ENCODE results near the gene MAGEF1.

MAGEF1 gene

DNA sequence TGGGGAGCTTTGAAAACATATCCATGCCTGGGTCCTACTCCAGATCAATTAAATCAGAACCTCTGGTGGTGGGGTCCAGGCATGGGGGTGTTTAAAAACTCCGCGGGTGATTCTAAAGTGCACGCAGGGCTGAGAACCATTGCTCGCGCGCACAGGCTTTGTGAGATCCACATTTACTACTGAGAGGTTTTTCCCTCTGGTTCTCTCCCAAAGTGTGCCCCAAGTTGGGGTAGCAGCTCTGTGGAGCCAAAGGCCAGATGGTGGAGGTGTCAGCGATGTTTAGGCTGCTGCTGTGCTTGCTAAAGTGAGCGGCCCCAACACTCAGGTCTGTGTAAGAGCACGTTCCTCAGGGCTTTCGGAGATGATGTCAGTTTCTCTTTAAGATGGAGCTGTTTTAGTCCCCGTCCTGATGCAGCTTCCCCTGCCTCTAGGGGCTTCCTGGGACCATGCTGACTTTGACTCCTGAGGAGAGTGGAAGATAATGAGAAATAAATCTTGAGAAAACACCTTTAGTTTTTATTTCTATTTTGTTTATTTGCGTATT lies 13.4 kb upstream of the MAGEF1 start:
- DNase-seq (ENCODE audit: low read depth) = no peak

DNA sequence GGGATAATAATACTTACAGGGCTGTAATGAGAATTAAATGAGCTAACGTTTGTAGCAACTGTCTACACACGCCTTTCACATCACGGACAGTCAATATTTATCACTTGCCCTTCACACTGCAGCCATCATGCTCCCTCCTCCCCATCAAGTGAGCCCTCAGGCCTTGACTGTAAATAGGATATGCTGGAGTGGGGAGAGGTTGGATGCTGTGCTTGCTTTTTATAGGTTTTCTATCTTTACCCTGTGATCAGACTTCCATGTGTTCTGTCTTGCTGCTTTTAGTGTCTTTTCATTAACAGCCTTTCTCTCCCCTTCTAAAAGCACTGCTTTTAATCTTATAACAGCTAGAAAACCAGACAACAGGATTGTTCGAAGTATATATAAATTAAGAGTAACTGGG lies 12.8 kb upstream of the MAGEF1 start:
- DNase-seq (ENCODE audit: low read depth) = no peak

DNA sequence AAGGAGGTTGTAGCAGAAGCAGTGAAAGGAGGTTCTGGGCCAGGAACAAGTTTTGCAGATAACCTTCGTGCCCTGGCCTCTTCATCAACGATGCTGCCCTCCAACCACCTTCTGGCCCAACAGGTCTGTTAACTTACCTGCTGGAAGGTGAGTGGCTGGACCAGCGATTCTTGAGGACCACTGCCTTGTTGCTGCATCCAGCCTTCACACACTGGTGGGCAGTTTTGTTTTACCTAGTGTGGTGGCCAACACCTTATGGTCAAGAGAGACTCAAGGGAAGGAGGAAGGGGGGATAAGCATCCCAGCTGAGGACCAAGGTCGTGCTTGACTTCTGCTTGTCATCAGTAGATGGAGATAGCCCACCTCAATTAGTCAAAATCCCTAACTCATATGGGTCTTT lies 7.8 kb upstream of the MAGEF1 start:
- DNase-seq (ENCODE audit: low read depth) = no peak

DNA sequence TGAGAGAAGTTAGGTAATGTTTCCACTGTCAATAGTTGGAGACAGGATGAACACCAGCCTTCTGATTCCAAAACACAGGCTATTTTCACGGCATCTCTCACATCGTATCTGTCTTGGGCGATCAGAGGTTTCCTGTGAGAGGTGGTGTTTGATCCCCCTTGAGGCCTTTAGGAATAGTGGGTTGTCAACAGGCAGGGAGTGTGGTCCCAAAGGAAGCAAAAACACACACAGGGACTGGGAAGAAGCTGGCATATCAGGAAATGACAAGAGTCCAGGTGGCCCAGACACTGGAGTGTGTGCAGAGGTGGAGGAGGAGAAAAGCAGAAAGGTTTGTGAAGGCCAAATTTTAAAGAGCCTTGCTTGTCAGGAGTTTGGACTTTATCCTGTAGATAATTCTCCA lies 6.6 kb upstream of the MAGEF1 start:
- no peak for DNase-seq (ENCODE audit: low read depth)

DNA sequence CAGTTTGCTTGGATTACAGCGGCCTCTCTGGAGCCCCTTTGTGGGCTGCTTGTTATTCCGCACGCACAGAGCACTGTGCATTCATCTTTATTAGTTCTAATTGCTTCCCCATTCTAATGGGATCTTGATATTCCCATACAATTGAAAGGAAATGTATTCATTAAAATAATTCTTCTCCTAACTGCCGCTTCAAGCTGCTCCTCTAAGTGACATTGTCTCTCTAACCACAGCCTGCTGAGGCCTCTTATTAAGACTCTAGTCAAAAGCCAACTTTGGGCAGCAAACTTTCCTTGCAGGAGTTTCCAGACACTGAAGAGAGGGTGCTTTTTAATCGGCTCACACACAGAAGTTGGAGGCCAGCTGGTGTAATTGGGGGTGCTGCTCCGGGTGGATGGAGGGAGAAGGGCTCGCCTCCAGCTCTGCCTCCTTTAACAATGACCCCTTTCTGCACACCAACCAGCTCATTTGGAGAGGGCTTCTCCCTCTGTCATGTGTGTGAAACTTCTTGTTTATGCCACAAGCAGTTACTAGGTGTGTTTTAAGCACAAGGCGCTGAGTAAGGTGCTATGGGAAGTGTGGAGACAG lies 5.6 kb upstream of the MAGEF1 start:
- DNase-seq (ENCODE audit: low read depth) = no peak

DNA sequence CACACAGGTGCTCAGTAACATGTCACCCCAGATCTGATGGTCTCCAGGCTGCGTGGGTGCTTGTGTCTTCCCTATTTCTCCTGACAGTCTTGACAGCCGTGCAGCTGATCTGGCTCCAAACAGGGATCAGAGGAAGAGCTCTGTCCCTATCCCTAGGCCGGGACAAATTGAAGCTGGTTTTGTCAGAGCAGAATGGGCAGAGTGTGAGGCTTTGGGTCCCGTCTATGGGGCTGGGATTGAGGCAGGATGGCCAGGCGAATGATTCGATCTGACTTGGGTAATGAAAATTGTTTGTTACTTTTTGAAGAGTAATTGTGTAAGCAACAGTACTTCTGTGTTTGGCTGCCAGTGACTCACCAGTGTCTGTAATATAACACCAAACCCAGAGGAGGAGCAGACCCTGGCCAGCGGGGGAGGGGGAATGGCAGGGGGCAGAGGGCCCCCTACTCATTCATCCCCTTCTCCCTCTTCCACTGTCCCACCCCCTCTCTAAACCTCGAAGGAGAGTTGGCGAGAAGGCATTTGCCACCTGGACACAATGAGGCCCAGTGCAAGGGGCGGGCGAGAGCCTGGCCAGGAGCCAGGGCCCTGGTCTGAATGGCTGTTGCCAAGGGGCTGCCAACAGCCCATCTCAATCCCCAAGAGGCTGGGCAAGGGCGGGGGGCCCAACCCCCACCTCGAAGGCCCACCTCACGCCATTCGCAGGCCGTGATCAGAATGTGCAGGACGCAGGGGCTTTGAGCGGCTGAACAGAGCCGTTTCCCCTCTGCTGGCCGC lies 4.9 kb upstream of the MAGEF1 start:
- no peak for DNase-seq (ENCODE audit: low read depth)

DNA sequence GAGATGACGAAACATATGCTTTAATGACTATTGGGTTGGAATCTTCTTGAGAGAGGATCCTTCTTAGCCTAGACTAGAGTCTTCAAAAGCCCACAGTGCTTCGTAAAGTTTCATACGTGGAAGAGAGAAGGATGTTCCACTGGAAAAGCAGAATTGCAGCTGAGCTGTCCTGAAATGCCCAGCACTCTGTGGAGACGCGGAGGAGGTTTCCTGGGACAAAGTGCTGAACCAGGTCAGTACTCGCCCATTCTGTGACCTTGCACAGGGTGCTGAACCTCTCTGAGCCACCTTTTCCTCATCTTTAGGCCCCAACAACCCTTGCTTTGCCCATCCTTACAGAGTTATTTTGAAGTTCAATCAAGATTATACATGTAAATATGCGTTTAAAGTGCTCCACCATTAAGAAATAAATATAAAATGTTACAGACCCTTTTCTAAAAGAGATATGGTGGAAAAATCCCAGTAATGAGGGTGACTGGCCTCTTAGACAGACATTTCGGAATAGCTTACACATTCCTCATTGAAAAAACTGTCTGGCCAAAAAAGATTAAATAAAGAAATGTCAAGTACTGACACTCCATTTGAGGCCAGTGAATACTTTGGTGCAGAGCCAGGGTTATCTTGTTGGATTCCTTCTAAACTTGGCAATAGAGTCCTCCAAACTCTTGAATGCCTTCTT lies 4.2 kb upstream of the MAGEF1 start:
- DNase-seq (ENCODE audit: low read depth) = no peak

DNA sequence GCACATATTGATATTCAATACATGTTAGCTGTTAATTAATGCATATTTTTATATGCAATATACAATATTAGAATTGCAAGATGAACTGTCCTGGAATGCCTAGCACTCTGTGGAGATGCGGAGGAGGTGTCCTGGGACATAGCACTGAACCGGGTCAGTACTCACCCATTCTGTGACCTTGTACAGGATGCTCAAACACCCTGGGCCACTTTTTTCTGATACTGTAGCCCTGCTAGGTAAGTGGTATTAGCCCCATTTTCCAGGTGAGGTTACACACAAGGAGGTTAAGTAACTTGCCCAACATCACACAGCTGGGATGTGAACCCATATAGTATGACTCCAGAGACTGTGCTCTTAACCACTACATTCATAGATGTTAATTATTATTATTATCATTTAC lies 1.7 kb upstream of the MAGEF1 start:
- DNase-seq (ENCODE audit: low read depth) = no peak

DNA sequence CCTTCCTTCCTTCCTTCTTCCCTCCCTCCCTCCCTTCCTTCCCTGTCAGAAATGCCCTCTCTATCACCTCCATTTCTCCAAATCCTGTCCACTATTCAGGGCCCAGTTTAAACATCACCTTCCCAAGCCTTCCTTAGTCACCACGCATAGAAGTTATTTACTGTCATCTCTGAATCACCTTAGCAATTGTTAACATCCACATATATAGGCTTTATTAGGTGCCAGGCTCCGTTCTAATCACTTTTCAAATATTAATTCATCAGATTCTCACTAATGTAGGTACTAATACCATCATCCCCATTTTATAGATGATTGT lies 1.1 kb upstream of the MAGEF1 start:
- DNase-seq (ENCODE audit: low read depth) = no peak

DNA sequence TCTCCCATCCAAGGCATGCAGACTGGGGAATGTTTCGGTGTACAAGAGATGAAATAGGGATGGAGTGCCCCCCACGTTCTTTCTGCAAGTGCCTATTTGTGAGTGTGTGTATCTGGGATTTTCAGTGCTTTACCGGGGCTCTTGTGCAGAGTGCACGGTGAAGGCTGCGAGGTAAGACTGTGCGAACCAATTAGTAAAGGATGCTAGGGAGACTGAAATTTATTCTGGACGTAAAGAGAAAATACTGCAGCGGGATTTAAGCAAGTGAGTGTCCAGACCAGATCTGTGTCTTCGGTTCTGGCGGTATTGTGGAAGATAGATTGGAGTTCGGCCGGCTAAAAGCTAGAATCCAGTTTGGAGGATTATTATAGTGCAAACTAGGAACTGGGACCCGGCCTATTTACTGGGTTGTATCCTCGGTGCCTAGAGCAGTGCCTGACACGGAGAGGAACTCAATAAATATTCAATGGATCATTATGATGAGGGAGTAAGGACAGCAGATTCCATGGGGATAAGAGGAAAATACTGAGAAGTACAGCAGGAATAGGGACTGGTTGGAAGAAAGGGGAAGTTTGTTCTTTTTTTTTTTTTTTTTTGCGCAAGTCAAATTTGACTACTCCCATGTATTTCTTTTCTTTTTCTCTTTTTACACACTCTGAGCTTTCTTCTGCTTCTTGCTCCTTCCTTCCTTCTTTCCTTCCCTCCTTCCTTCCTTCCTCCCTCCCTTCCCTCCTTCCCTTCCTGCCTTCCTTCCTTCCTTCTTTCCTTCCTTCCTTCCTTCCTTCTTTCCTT lies 580 bp upstream of the MAGEF1 start:
- DNase-seq (ENCODE audit: low read depth) = no peak

DNA sequence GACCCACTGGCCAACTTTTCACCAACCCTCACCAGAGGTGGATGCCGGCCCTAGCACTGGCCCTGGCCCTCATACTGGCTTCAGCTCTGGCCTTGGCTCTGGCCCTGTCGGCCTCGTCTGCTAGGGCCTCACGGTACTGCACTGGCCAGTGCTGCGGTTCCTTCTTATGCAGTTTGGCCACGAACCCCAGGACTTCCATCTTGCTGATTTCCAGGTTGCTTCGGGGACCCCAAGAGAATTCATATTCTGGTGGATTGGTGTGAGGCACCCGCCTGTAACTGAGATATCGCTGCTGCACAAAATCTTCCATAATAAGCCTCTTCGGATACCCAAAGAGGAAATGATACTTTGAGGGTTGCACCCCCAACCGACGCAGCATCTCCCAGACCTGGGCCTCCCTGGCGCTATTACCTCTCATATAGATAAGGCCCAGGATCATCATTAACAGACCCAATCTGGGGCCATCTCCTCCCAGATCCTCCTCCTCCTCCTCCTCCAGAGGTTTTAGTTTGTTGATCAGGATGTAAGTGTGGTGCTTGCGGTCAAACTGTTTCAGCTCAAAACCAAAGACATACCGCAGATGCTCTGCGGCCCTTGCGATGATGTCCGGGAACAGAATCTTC lies 883 bp downstream of the MAGEF1 start:
- no peak for DNase-seq (ENCODE audit: low read depth)

DNA sequence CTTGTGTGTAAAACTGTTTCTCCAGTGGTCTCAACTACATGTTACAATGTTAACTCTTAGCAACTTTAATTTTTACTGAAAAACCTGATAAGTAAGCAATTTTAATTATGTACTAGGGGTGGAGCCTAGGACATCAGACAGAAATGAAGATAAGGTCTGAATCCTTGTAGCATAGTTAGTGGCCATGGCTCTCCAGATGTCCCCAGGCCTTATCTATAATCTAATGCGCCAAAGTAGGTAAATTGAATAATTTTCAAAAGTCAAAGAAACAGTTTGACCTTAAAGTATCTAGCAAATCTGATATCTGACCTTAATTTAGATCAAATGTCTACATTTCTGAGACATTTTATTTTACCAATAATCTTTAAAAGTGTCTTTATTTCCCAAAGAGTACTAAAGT lies 8.2 kb downstream of the MAGEF1 start:
- no peak for DNase-seq (ENCODE audit: low read depth)

DNA sequence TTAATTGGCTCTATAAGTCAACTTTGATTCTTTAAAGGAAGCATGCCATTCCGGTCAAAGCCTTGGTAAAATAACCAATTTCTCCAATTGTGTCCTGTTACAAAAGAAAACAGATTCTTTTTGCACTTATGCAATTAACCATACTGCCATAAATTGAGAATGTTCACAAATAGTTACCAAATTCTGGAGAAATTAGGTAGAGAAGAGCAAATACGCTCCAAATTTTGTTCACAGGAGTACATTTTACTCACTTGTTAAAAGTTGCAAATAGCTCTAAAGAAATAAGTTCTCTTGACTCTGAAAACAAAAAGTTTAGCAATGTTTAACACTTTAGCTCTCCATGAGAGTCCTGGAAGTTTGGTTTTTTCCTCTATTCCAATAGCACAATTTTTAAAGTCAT lies 11.1 kb downstream of the MAGEF1 start:
- no peak for DNase-seq (ENCODE audit: low read depth)

DNA sequence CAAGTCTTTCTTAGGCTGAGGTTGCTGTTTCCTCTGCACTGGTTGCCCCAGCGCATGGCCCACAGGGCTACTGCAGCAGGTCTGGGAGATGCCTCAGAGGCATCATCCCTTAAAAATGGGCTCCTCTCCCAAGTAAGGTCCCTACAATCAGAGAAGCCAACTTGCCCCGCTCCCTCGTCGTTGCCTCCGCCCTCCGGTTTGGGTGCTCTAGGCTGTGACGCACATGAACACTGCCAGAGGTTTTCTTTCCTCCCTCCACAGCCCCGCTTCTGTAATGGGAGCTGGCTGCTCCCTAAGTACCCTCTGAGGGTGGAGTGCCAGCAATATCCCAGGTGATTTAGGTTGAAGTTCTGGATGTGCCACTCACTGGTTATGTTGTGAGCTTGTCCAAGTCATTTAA lies 14.0 kb downstream of the MAGEF1 start:
- DNase-seq (ENCODE audit: low read depth) = no peak

DNA sequence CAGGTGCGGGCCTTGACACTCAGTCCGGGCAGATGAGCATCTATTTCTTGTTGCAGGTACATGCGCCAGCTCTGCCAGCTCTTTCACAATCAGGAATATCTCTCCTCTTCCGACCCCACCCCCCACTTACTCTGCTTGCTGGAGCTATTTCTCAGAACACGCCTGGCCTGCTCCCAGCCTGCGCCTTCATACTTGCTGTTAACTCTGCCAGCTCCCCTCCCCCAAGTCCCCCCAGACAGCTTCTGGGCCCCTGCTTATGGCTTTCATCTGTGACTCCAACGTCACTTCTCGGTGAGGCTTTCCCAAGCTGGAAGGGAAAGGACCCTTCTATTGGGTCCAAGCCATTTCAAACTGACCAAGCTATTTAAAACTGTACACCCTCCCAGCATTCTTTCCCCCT lies 15.2 kb downstream of the MAGEF1 start:
- DNase-seq (ENCODE audit: low read depth) = no peak

DNA sequence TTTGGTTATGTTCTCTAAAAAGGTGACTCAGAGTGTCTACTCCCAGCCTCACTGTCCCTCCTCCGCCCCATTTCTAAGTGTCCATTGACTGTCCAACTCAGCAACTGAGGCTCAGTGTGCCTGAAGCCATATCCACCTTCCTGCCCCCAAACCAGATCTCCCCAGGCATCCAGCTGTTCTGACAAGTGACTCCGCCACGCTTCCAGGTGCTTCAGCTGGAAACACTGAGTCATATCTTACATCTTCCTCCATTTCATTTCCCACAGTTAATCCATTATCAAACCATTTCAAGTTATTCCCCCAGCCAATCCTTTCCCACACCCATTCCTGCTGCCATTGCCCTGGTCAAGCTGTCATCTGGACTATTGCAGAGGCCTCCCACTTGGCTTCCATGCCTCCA lies 17.1 kb downstream of the MAGEF1 start:
- DNase-seq (ENCODE audit: low read depth) = no peak

DNA sequence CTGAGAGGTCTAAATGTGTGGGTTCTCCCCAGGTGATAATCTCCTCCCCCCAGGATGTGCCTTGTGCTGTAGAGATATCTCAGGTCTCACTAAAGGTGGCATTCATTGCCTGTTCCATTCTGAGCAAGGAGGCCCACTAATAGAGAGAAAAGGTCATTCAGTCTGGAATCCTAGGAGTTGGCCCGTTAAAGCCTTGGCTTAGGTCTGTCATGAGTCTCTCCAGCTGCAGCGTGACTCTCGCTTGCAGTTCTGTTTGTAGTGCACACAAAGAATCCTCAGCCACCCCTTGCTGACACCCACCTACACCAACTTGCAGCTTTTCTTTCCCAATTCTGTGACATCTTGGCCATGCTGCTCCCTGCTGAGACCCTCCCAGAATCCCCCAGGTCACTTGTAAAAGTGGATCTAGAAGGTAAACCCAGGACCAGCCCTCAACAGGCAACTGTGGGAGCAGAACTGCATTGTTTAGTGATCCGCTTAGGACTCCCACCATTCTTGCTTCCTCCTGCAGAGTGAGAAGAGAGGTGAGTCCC lies 17.7 kb downstream of the MAGEF1 start:
- no peak for DNase-seq (ENCODE audit: low read depth)

DNA sequence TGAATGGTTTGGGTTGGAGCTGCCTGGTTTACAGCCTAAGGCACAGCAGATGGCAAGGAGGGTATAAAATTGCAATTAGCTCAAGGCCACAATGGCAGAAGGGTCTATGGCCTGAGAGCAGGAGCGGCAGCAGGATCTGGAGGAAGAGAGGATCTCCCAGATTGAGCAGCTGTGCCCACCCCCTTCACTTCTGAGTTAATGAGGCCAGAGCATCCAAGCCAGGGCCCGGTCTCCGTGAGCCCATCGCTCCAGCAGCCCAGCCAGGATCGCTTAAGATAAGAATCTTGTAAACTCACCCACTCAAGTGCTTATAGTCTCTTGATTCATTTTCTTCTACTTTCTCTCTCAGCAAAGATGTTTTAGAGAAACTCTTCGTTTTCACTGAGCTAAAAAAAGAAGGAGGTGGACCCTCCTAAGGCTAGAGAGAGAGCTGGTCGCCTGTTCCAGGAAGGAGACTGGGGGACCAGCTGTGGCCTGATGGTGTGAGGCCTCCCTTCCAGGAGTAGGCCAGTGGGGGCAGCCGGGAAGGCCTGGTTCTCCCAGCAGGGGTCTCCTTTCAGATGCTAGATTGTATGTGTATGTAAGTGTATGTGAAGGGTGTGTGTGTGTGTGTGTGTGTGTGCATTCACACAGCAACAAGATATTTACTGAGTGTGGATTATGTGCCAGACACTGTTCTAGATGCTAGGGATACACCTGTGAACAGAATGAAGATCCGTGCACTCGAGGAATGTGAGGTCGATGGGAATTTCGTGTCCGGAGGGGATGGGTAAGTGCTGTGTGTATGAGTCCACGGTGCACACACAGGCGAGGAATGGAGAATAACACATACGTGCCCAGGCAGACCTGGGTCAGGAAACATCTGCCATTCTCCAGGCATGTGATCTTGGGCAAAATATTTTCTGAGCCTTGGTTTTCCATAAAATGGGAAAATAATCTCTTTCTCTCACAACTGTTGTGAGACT lies 18.6 kb downstream of the MAGEF1 start:
- no peak for DNase-seq (ENCODE audit: low read depth)

DNA sequence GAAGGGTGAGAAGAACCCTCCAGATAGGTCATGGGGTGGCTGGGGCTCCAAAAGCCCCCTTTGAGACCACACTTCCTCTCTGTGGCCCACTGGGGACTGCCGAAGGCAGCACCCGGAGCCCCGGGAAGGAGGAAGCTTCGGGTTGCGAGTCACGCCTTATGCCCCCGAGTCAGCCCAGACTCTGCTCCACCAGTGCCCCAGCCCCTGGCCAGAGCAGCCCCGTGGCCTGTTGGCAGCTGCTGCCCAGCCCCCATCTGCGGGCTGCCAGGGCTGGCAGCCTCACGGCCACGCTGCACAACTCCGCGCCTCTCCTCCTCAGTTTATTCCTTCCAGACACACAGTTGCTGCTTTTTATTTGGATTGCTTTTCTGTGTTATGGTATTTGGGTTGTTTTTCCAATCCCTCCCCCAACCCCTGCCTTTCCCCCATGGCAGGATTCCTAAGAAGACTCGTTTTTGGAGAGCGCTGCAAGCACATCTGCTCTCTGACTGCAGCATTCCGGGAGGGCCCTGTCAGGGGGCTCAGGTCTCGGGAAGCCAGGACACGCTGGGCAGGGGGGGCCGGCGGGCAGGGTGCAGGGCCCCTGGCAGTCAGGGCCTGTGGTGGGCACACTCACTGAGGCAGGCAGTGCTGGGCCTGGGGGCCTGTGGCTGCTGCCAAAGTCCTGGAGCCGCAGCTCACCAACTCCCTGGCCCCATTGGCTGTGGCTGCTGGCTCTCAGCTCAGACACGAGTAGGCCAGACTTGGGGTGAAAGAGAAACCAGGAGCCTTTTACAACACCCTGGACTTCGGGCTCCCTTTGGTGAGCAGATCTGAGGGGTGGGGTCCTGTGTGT lies 20.2 kb downstream of the MAGEF1 start:
- no peak for DNase-seq (ENCODE audit: low read depth)

All from stimulated activated CD4-positive, alpha-beta T cell treated with anti-CD3 and anti-CD28 coated beads, Interleukin-2, amount 100 ng/mL, for 4 hours (primary cell).